ENCODE results near the gene PAIP1. TPM values are rescaled to one million over a fixed set of nuclear protein-coding genes. Genes with fewer than 3 reads are reported as not detected.

PAIP1 gene
- total RNA-seq, 4 donors from 2014 or later = 41.5 to 69.1 (median 47.4) TPM

- Histone ChIP-seq H3K4me3 (peak within 1 kb of the TSS; percentile 78), H3K27me3 (no peaks in the 10 kb centered on the region), H3K4me1 (peaks cover 23% of the 10 kb centered on the region), H3K27ac (peak within 1 kb of the TSS; percentile 99), H3K36me3 (no peaks in the 10 kb centered on the region), H3K9me3 (no peaks in the 10 kb centered on the region)
- 0% methylated on average over 26 of the region's 62 CpGs for WGBS
- DNase-seq (ENCODE audit: low spot score in 2 of 2) = peak; percentile 94 to 95
- TF ChIP-seq EP300 (IDR thresholded peaks at IDR 0.05) = no peak
- TF ChIP-seq POLR2AphosphoS5 (IDR thresholded peaks at IDR 0.05) = peak in 2 of 3 donors; percentile 53 to 63
- TF ChIP-seq POLR2A (IDR thresholded peaks at IDR 0.05) = peak; percentile 75 to 86
These were observed 73.4 kb downstream of the PAIP1 start, which contains the start of gene TMEM267 for GRCh38 chr5:43483298-43484105. TSS of gene TMEM267 (minus strand) at chr5:43483865. CDS start at chr5:43453969, 29,896 bp downstream.

GRCh38 chr5:43482490-43483297, 74.2 kb downstream of the PAIP1 start:
- 36% methylated on average over 6 of the region's 6 CpGs for WGBS
- H3K4me3 ChIP-seq = peak overlapping the region; percentile 78
- DNase-seq (ENCODE audit: low spot score in 2 of 2) = no peak

More at GRCh38 chr5:43482490-43483297, 74.2 kb downstream of the PAIP1 start:
- Histone ChIP-seq H3K4me1 (peaks cover 23% of the 10 kb centered on the region), H3K36me3 (no peaks in the 10 kb centered on the region), H3K27me3 (no peaks in the 10 kb centered on the region), H3K9me3 (no peaks in the 10 kb centered on the region), H3K27ac (peak overlapping the region; percentile 99)
- no peak for TF ChIP-seq CTCF (IDR thresholded peaks at IDR 0.05)
- no peak for TF ChIP-seq EP300 (IDR thresholded peaks at IDR 0.05)
- no peak for TF ChIP-seq POLR2AphosphoS5 (IDR thresholded peaks at IDR 0.05)
- TF ChIP-seq POLR2A (IDR thresholded peaks at IDR 0.05) = no peak

Other genes with a start within 250 kb of the PAIP1 start
- gene HMGCS1, start 243.7 kb downstream of the PAIP1 start, total RNA-seq = 100 to 1,000 TPM in 2 of 4 donors, 10 to 100 TPM in 2; 92.4 to 160 (median 119) TPM
- gene CCL28, start 144.7 kb downstream of the PAIP1 start, total RNA-seq = 10 to 100 TPM; 10.7 to 24.8 (median 17.8) TPM
- 10 to 100 TPM in 2 of 4 donors, 1 to 10 TPM in 2; 4.8 to 13.4 (median 10.6) TPM for gene TMEM267, start 73.2 kb downstream of the PAIP1 start, total RNA-seq
- gene C5orf34, start 41.9 kb downstream of the PAIP1 start, total RNA-seq = 1 to 10 TPM in 1 of 4 donors, under 1 TPM in 3; 0.64 to 5.4 (median 0.77) TPM
- gene NNT, start 46.1 kb upstream of the PAIP1 start, total RNA-seq = 10 to 100 TPM; 23.9 to 38.3 (median 32.7) TPM

Measured in suprapubic skin (tissue), 4 donors.